ENCODE data around the gene BST1. TPM values are rescaled to one million over a fixed set of nuclear protein-coding genes. Genes with fewer than 3 reads are reported as not detected.

Gene BST1
- polyA plus RNA-seq, 1 donor (not counting 4 experiments of a cell fraction or from before 2014, with no cell fraction given): 1.2 TPM

- H3K27ac ChIP-seq (ENCODE audit: control insufficient read depth, insufficient read depth, low read length): peak overlapping the region; percentile 13
- H3K27me3 ChIP-seq (ENCODE audit: control insufficient read depth, extremely low read depth, insufficient read depth, low read length): no peaks in the 10 kb centered on the region
- H3K9ac ChIP-seq (ENCODE audit: control insufficient read depth, extremely low read depth, insufficient read depth, low read length): no peak overlapping the region
- H3K4me2 ChIP-seq (ENCODE audit: control insufficient read depth, extremely low read depth, insufficient read depth, low read depth, low read length): no peak overlapping the region
- H4K20me1 ChIP-seq (ENCODE audit: control insufficient read depth, extremely low read depth, insufficient read depth, low read length): no peaks in the 10 kb centered on the region
- dilution Hi-C loops (cut with MboI; ENCODE audit: extremely low pct_ligation_motif_present, low sequenced_read_pairs): no loop called here
- TF ChIP-seq EZH2 (IDR thresholded peaks at IDR 0.05; ENCODE audit: low read length) (no peak), CTCF (optimal IDR thresholded peaks at IDR 0.05 in 1 of 3, IDR thresholded peaks at IDR 0.05 in 1 of 3, conservative IDR thresholded peaks at IDR 0.05 in 1 of 3; ENCODE audit: extremely low read depth in 1 of 3, insufficient read depth in 2 of 3, low read length in 3 of 3) (no peak)
- peaks cover 75% of the 10 kb centered on the region for H3K79me2 ChIP-seq (ENCODE audit: control insufficient read depth, insufficient read depth, low read length)
- H2AFZ ChIP-seq (ENCODE audit: control insufficient read depth, low read length): no peak overlapping the region
- no peak overlapping the region for H3K4me3 ChIP-seq (ENCODE audit: control insufficient read depth in 2 of 3, extremely low read depth in 1 of 3, insufficient read depth in 2 of 3, low read depth in 1 of 3, low read length in 3 of 3)
- H3K9me1 ChIP-seq (ENCODE audit: control insufficient read depth, extremely low read depth, insufficient read depth, low read length): no peaks in the 10 kb centered on the region
- peaks cover 0 to 17% of the 10 kb centered on the region in 2 experiments for H3K36me3 ChIP-seq (ENCODE audit: control insufficient read depth in 2 of 2, extremely low read depth in 1 of 2, insufficient read depth in 2 of 2, low read length in 2 of 2)
- DNase-seq (ENCODE audit: low read depth, low spot score) (no peak), FAIRE-seq (no peak)
- peaks cover 28% of the 10 kb centered on the region for H3K4me1 ChIP-seq (ENCODE audit: control insufficient read depth, extremely low read depth, insufficient read depth, low read length)
- H3K9me3 ChIP-seq (ENCODE audit: control insufficient read depth, low read depth, low read length): no peaks in the 10 kb centered on the region
These were observed 30.8 kb upstream of the BST1 start for GRCh38 chr4:15672101-15672500.

- Histone ChIP-seq H3K79me2 (ENCODE audit: control insufficient read depth, insufficient read depth, low read length) (peaks cover 83% of the 10 kb centered on the region), H3K27me3 (ENCODE audit: control insufficient read depth, extremely low read depth, insufficient read depth, low read length) (no peaks in the 10 kb centered on the region), H2AFZ (ENCODE audit: control insufficient read depth, low read length) (no peak overlapping the region), H3K4me2 (ENCODE audit: control insufficient read depth, extremely low read depth, insufficient read depth, low read depth, low read length) (no peak overlapping the region), H3K36me3 (ENCODE audit: control insufficient read depth in 2 of 2, extremely low read depth in 1 of 2, insufficient read depth in 2 of 2, low read length in 2 of 2) (peaks cover 0 to 9% of the 10 kb centered on the region in 2 experiments), H3K9me1 (ENCODE audit: control insufficient read depth, extremely low read depth, insufficient read depth, low read length) (no peaks in the 10 kb centered on the region), H3K27ac (ENCODE audit: control insufficient read depth, insufficient read depth, low read length) (peak overlapping the region; percentile 8), H3K4me1 (ENCODE audit: control insufficient read depth, extremely low read depth, insufficient read depth, low read length) (peaks cover 41% of the 10 kb centered on the region), H4K20me1 (ENCODE audit: control insufficient read depth, extremely low read depth, insufficient read depth, low read length) (no peaks in the 10 kb centered on the region), H3K9ac (ENCODE audit: control insufficient read depth, extremely low read depth, insufficient read depth, low read length) (no peak overlapping the region), H3K9me3 (ENCODE audit: control insufficient read depth, low read depth, low read length) (no peaks in the 10 kb centered on the region), H3K4me3 (ENCODE audit: control insufficient read depth in 2 of 3, extremely low read depth in 1 of 3, insufficient read depth in 2 of 3, low read depth in 1 of 3, low read length in 3 of 3) (no peak overlapping the region)
- no peak for FAIRE-seq
- dilution Hi-C loops (cut with MboI; ENCODE audit: extremely low pct_ligation_motif_present, low sequenced_read_pairs): no loop called here
- TF ChIP-seq EZH2 (IDR thresholded peaks at IDR 0.05; ENCODE audit: low read length) (no peak), CTCF (optimal IDR thresholded peaks at IDR 0.05 in 1 of 3, IDR thresholded peaks at IDR 0.05 in 1 of 3, conservative IDR thresholded peaks at IDR 0.05 in 1 of 3; ENCODE audit: extremely low read depth in 1 of 3, insufficient read depth in 2 of 3, low read length in 3 of 3) (no peak)
- no peak for DNase-seq (ENCODE audit: low read depth, low spot score)
These were observed 29.5 kb upstream of the BST1 start for GRCh38 chr4:15673337-15673736.
